GM23338 (cell line): ENCODE results near the gene RELN. TPM values are rescaled to one million over a fixed set of nuclear protein-coding genes. Genes with fewer than 3 reads are reported as not detected.

Experiments used
- ATAC-seq: fragments of 200-7000 bp; cut with Tn5 transposase; 3 replicates; pipeline ENCODE4 v1.9.1; 2020
- DNase-seq: peaks from one replicate; pipeline ENCODE4 v3.0.0-alpha.2; 2015; ENCODE audit warnings: low spot score
- H2AFZ ChIP-seq: fragments of 200-600 bp; sonication (generic); 2 replicates; pipeline ENCODE4 v1.8.0; 2016; ENCODE audit warnings: antibody characterized with exemption, mild to moderate bottlenecking, moderate library complexity
- H3F3A ChIP-seq: fragments of 200-600 bp; sonication (generic); replicated peaks from 2 replicates; pipeline ENCODE4 v1.8.0; 2017; ENCODE audit warnings: antibody characterized with exemption, mixed run types, low read depth
- H3K27ac ChIP-seq: fragments of 200-600 bp; sonication (generic); 2 replicates; pipeline ENCODE4 v1.6.1; 2016; ENCODE audit warnings: low read depth
- H3K27me3 ChIP-seq: fragments of 200-600 bp; sonication (generic); 2 replicates; pipeline ENCODE4 v1.8.0; 2016; ENCODE audit warnings: mild to moderate bottlenecking, mixed run types, moderate library complexity; ENCODE audit not compliant: insufficient read depth
- H3K36me3 ChIP-seq: fragments of 200-600 bp; sonication (generic); 2 replicates; pipeline ENCODE4 v1.8.0; 2016; ENCODE audit warnings: mild to moderate bottlenecking; ENCODE audit not compliant: insufficient read depth
- H3K4me1 ChIP-seq: fragments of 200-600 bp; sonication (generic); 2 replicates; pipeline ENCODE4 v1.8.0; 2016; ENCODE audit warnings: mild to moderate bottlenecking, moderate library complexity; ENCODE audit not compliant: insufficient read depth
- H3K4me2 ChIP-seq: fragments of 200-600 bp; sonication (generic); 2 replicates; pipeline ENCODE4 v1.7.1; 2017; ENCODE audit warnings: mixed run types
- H3K4me3 ChIP-seq: fragments of 200-600 bp; sonication (generic); 2 replicates; pipeline ENCODE4 v1.6.1; 2016; ENCODE audit warnings: mixed run types
- H3K79me2 ChIP-seq: fragments of 200-600 bp; sonication (generic); replicated peaks from 2 replicates; pipeline ENCODE4 v1.8.0; 2017; ENCODE audit warnings: mild to moderate bottlenecking; ENCODE audit not compliant: insufficient read depth
- H3K9me2 ChIP-seq: fragments of 200-600 bp; sonication (generic); 2 replicates; pipeline ENCODE4 v1.8.0; 2017; ENCODE audit not compliant: insufficient read depth
- H4K20me1 ChIP-seq: fragments of 200-600 bp; sonication (generic); replicated peaks from 2 replicates; pipeline ENCODE4 v1.8.0; 2017; ENCODE audit warnings: mild to moderate bottlenecking; ENCODE audit not compliant: insufficient read depth
- H3K27ac Mint-ChIP-seq: 2 replicates; pipeline ENCODE4 v1.8.0; 2020; ENCODE audit warnings: inconsistent platforms, mild to moderate bottlenecking, moderate library complexity, mixed read lengths
- H3K27me3 Mint-ChIP-seq: 3 replicates; pipeline ENCODE4 v1.8.0; 2022; ENCODE audit warnings: low read depth, mild to moderate bottlenecking, moderate library complexity, mixed read lengths, inconsistent platforms; ENCODE audit not compliant: insufficient read depth, poor library complexity
- H3K36me3 Mint-ChIP-seq: 3 replicates; pipeline ENCODE4 v1.8.0; 2021; ENCODE audit warnings: low read depth, mild to moderate bottlenecking, inconsistent platforms, moderate library complexity, mixed read lengths
- H3K4me1 Mint-ChIP-seq: 3 replicates; pipeline ENCODE4 v1.8.0; 2020; ENCODE audit warnings: mild to moderate bottlenecking, inconsistent platforms, mixed read lengths
- H3K4me3 Mint-ChIP-seq: 3 replicates; pipeline ENCODE4 v1.8.0; 2021; ENCODE audit warnings: moderate library complexity, mild to moderate bottlenecking, inconsistent platforms, mixed read lengths
- H3K9me3 Mint-ChIP-seq: 3 replicates; pipeline ENCODE4 v1.8.0; 2020; ENCODE audit warnings: moderate library complexity, mild to moderate bottlenecking, inconsistent platforms, mixed read lengths
- CREB1 ChIP-seq: fragments of 250-450 bp; sonication (Bioruptor Pico); IDR thresholded peaks from 2 replicates; pipeline ENCODE4 v1.5.0; 2020; ENCODE audit warnings: low read depth, mild to moderate bottlenecking, moderate library complexity
- CTCF ChIP-seq, 2 experiments: fragments of 200-600 bp in 1 of 2; sonication (generic) in 1 of 2; conservative IDR thresholded peaks; 2 replicates each; pipeline versions ENCODE4 v1.5.1 to v1.6.1; 2016 to 2017; ENCODE audit warnings: antibody characterized with exemption in 2 of 2, low read depth in 2 of 2, mild to moderate bottlenecking in 2 of 2, moderate library complexity in 1 of 2
- ETS1 ChIP-seq: IDR thresholded peaks from 2 replicates; pipeline ENCODE4 v1.6.1; 2016; ENCODE audit warnings: antibody characterized with exemption
- EZH2 ChIP-seq: fragments of 200-600 bp; sonication (generic); IDR thresholded peaks from one replicate; pipeline ENCODE4 v1.8.0; 2017; ENCODE audit warnings: antibody characterized with exemption, mild to moderate bottlenecking, low read depth; ENCODE audit not compliant: unreplicated experiment
- EZH2phosphoT487 ChIP-seq: fragments of 200-600 bp; sonication (generic); IDR thresholded peaks from one replicate; pipeline ENCODE4 v1.8.1; 2018; ENCODE audit warnings: antibody characterized with exemption; ENCODE audit not compliant: unreplicated experiment
- JUNB ChIP-seq: IDR thresholded peaks from one replicate; pipeline ENCODE4 v1.6.1; 2016; ENCODE audit warnings: antibody characterized with exemption; ENCODE audit not compliant: unreplicated experiment
- NANOG ChIP-seq: IDR thresholded peaks from 2 replicates; pipeline ENCODE4 v1.6.1; 2016; ENCODE audit warnings: antibody characterized with exemption, borderline replicate concordance
- POLR2AphosphoS5 ChIP-seq: IDR thresholded peaks from 2 replicates; pipeline ENCODE4 v1.6.1; 2016; ENCODE audit warnings: antibody characterized with exemption, low read depth
- REST ChIP-seq: IDR thresholded peaks from one replicate; pipeline ENCODE4 v1.6.1; 2018; ENCODE audit warnings: antibody characterized with exemption; ENCODE audit not compliant: unreplicated experiment
- STAT1 ChIP-seq: IDR thresholded peaks from one replicate; pipeline ENCODE4 v1.6.1; 2016; ENCODE audit warnings: antibody characterized with exemption; ENCODE audit not compliant: unreplicated experiment
- ZNF114 ChIP-seq: fragments of 250-450 bp; sonication (Bioruptor Pico); IDR thresholded peaks from 2 replicates; pipeline ENCODE4 v1.5.0; 2020; ENCODE audit warnings: mild to moderate bottlenecking, moderate library complexity
- ZNF331 ChIP-seq: fragments of 250-450 bp; sonication (Bioruptor Pico); IDR thresholded peaks from 2 replicates; pipeline ENCODE4 v1.5.0; 2020; ENCODE audit warnings: low read depth, mild to moderate bottlenecking, moderate library complexity
- ZNF462 ChIP-seq: fragments of 250-450 bp; sonication (Bioruptor Pico); IDR thresholded peaks from 2 replicates; pipeline ENCODE4 v1.5.0; 2020; ENCODE audit warnings: mild to moderate bottlenecking, moderate library complexity
- polyA plus RNA-seq: library from polyadenylated mRNA; unstranded; fragments of >200 nt; fragmentation: Nextera tagmentation; extraction: Ambion mirVana; gene quantifications from 2 replicates; pipeline ENCODE4 v1.2.1, GENCODE V29; 2016
- total RNA-seq: library from RNA; depleted of rRNA; stranded (reverse); fragments of >200 nt; shearing (Covaris generic); gene quantifications from 2 replicates; pipeline ENCODE4 v1.2.3, GENCODE V29; 2014

Gene RELN
- total and polyA plus RNA-seq, 2 experiments from 2014 or later, result 0.10 to 0.76 TPM

GRCh38 chr7:104012835-104013234 lies 23.4 kb upstream of the RELN start:
- Mint-ChIP-seq H3K4me1 (no peaks in the 10 kb centered on the region), H3K4me3 (no peak overlapping the region), H3K9me3 (no peaks in the 10 kb centered on the region), H3K27me3 (no peaks in the 10 kb centered on the region), H3K36me3 (no peaks in the 10 kb centered on the region), H3K27ac (no peak overlapping the region)
- Histone ChIP-seq H3K36me3 (no peaks in the 10 kb centered on the region), H2AFZ (no peak overlapping the region), H3K79me2 (no peaks in the 10 kb centered on the region), H3K27ac (no peak overlapping the region), H3K27me3 (no peaks in the 10 kb centered on the region), H3K4me3 (no peak overlapping the region), H3K9me2 (no peaks in the 10 kb centered on the region), H3K4me2 (no peak overlapping the region), H3K4me1 (no peaks in the 10 kb centered on the region), H3F3A (no peaks in the 10 kb centered on the region), H4K20me1 (no peaks in the 10 kb centered on the region)
- TF ChIP-seq JUNB, result no peak
- TF ChIP-seq EZH2phosphoT487, result no peak
- TF ChIP-seq ZNF114, result no peak
- TF ChIP-seq REST, result no peak
- no peak for TF ChIP-seq ZNF331 (CRISPR knock-in tag)
- TF ChIP-seq STAT1, result no peak
- TF ChIP-seq ETS1, result no peak
- TF ChIP-seq EZH2, result no peak
- no peak for TF ChIP-seq CREB1 (CRISPR knock-in tag)
- TF ChIP-seq ZNF462 (CRISPR knock-in tag), result no peak
- no peak for TF ChIP-seq NANOG
- TF ChIP-seq POLR2AphosphoS5, result no peak
- TF ChIP-seq CTCF (conservative IDR thresholded peaks at IDR 0.05; ENCODE audit: low read depth in 2 of 2), result no peak
- ATAC-seq (no peak), DNase-seq (no peak)
